ENCODE measurements around the gene ZNF224.

The ZNF224 gene

GRCh38 chr19:44093931-44094765, at the start of gene ZNF224:
Gene ZNF224, plus strand, starts transcription at chr19:44094361. Its CDS starts 3,513 bp downstream, at chr19:44097874.
- peak; percentile 94 for DNase-seq (ENCODE audit: low read depth)
- peak within 1 kb of the TSS; percentile 98 for H3K4me3 ChIP-seq (replicated peaks; ENCODE audit: low read depth, low read length)
- TF ChIP-seq CTCF (IDR thresholded peaks at IDR 0.05; ENCODE audit: low read length, missing control alignments) = no peak

- H3K4me3 ChIP-seq (replicated peaks; ENCODE audit: low read depth, low read length) = peak overlapping the region; percentile 82
- TF ChIP-seq CTCF (IDR thresholded peaks at IDR 0.05; ENCODE audit: low read length, missing control alignments) = no peak
- DNase-seq (ENCODE audit: low read depth) = peak; percentile 8
Observed at GRCh38 chr19:44050740-44051649, 43.2 kb upstream of the ZNF224 start.

- DNase-seq (ENCODE audit: low read depth) = peak; percentile 94
- H3K4me3 ChIP-seq (replicated peaks; ENCODE audit: low read depth, low read length) = peak within 1 kb of the TSS; percentile 82
- no peak for TF ChIP-seq CTCF (IDR thresholded peaks at IDR 0.05; ENCODE audit: low read length, missing control alignments)
Observed at GRCh38 chr19:44051650-44052402, 42.3 kb upstream of the ZNF224 start, which contains the start of gene ZNF223. Gene ZNF223, plus strand, starts transcription at chr19:44052036. Its CDS starts 3,141 bp downstream, at chr19:44055177.

GRCh38 chr19:44055870-44056269, 38.3 kb upstream of the ZNF224 start:
- no peak for TF ChIP-seq CTCF (IDR thresholded peaks at IDR 0.05; ENCODE audit: low read length, missing control alignments)
- H3K4me3 ChIP-seq (replicated peaks; ENCODE audit: low read depth, low read length) = no peak overlapping the region
- no peak for DNase-seq (ENCODE audit: low read depth)

GRCh38 chr19:44059229-44059628, 34.9 kb upstream of the ZNF224 start:
- no peak for DNase-seq (ENCODE audit: low read depth)
- no peak for TF ChIP-seq CTCF (IDR thresholded peaks at IDR 0.05; ENCODE audit: low read length, missing control alignments)
- no peak overlapping the region for H3K4me3 ChIP-seq (replicated peaks; ENCODE audit: low read depth, low read length)

GRCh38 chr19:44061038-44061437, 33.1 kb upstream of the ZNF224 start:
- no peak for DNase-seq (ENCODE audit: low read depth)
- no peak for TF ChIP-seq CTCF (IDR thresholded peaks at IDR 0.05; ENCODE audit: low read length, missing control alignments)
- H3K4me3 ChIP-seq (replicated peaks; ENCODE audit: low read depth, low read length) = no peak overlapping the region

Measured in fibroblast of pulmonary artery (primary cell).